Measurements from ENCODE around the gene PPP2R5A.

The PPP2R5A gene

DNA sequence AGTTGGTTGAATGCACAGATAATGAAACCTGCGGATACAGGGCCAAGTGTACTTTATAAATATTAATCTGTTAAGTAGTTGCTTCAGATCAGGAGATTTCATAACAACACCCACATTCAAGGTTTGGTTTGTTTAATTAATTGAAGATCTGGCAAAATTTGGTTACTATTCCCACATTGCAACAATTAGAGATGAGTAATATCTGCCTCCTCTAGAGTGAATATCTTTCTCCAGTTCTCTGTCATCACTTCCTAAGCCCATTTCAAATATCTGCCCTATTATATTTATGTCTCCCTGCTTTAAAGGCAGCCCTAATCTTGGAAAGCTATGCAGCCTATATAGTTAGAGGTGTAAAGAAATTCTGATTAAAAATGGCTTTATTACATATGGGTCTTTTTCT is 61.4 kb downstream of the PPP2R5A start:
- DNase-seq (ENCODE audit: insufficient read length) (no peak), FAIRE-seq (no peak)
- TF ChIP-seq POLR2A (IDR thresholded peaks at IDR 0.05; ENCODE audit: low read depth, low read length) = no peak
- TF ChIP-seq POLR2AphosphoS5 (IDR thresholded peaks at IDR 0.05; ENCODE audit: low read depth, low read length) = no peak
- no peak for TF ChIP-seq TAF1 (IDR thresholded peaks at IDR 0.05; ENCODE audit: borderline replicate concordance, low read depth, low read length)

DNA sequence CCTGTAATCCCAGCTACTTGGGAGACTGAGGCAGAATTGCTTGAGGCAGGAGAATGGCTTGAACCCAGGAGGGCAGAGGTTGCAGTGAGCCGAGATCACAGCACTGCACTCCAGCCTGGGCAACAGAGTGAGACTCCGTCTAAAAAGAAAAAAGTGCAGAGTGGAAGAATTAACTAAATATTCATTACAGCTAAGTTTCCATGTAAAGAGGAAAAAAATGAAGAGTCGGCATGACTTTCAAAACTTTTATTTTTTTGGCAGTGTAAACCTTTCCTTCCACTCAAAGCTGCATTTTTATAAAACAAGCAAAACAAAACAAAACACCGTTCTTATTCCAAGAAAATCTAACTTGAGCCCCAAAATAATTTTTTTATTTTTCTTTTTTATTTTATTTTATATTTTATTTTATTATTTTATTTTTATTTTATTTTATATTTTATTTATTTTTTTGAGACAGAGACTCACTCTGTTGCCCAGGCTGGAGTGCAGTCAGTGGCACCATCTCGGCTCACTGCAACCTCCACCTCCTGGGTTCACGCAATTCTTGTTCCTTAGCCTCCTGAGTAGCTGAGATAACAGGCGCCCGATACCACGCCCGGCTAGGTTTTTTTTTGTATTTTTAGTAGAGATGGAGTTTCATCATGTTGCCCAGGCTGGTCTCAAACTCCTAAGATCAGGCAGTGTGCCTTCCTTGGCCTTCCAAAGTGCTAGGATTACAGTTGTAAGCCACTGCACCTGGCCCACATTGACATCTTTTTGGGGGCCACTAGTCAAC is 66.6 kb downstream of the PPP2R5A start:
- FAIRE-seq (no peak), DNase-seq (ENCODE audit: insufficient read length) (no peak)
- TF ChIP-seq POLR2AphosphoS5 (IDR thresholded peaks at IDR 0.05; ENCODE audit: low read depth, low read length) (no peak), TAF1 (IDR thresholded peaks at IDR 0.05; ENCODE audit: borderline replicate concordance, low read depth, low read length) (no peak), POLR2A (IDR thresholded peaks at IDR 0.05; ENCODE audit: low read depth, low read length) (no peak)

DNA sequence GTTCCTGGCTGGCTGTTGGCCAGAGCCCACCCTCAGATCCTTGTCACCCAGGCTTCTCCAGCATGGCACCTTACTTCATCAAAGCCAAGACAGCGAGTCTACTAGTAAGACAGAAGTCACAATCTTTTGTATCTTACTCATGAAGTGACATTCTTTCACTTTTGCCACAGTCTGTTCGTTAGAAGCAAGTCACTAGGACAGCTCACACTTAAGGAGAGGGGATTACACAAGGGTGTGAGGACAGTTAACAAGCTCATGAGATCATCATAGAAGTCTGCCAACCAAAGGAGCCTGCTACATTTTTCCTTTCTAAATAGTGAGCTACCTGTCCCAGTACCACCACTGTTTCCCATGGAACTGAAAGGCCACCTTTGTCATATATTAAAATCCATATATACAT is 68.0 kb downstream of the PPP2R5A start:
- TF ChIP-seq POLR2AphosphoS5 (IDR thresholded peaks at IDR 0.05; ENCODE audit: low read depth, low read length) (no peak), POLR2A (IDR thresholded peaks at IDR 0.05; ENCODE audit: low read depth, low read length) (no peak), TAF1 (IDR thresholded peaks at IDR 0.05; ENCODE audit: borderline replicate concordance, low read depth, low read length) (no peak)
- FAIRE-seq = no peak
- DNase-seq (ENCODE audit: insufficient read length) = no peak

DNA sequence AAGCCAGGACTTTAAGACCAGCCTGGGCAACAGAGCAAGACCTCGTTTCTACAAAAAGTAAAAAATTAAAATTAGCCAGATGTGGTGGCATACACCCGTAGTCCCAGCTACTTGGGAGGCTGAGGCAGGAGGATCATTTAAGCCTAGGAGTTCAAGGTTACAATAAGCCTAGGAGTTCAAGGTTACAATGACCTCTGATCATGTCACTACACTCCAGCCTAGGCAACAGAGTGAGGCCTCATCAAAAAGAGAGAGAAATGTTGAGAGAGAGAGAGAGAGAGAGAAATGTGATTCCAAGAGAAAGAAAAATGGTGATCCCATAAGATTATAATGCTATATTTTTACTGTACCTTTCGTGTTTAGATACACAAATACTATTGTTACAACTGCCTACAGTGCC is 69.3 kb downstream of the PPP2R5A start:
- FAIRE-seq = no peak
- DNase-seq (ENCODE audit: insufficient read length) = no peak
- no peak for TF ChIP-seq TAF1 (IDR thresholded peaks at IDR 0.05; ENCODE audit: borderline replicate concordance, low read depth, low read length)
- TF ChIP-seq POLR2A (IDR thresholded peaks at IDR 0.05; ENCODE audit: low read depth, low read length) = no peak
- no peak for TF ChIP-seq POLR2AphosphoS5 (IDR thresholded peaks at IDR 0.05; ENCODE audit: low read depth, low read length)

DNA sequence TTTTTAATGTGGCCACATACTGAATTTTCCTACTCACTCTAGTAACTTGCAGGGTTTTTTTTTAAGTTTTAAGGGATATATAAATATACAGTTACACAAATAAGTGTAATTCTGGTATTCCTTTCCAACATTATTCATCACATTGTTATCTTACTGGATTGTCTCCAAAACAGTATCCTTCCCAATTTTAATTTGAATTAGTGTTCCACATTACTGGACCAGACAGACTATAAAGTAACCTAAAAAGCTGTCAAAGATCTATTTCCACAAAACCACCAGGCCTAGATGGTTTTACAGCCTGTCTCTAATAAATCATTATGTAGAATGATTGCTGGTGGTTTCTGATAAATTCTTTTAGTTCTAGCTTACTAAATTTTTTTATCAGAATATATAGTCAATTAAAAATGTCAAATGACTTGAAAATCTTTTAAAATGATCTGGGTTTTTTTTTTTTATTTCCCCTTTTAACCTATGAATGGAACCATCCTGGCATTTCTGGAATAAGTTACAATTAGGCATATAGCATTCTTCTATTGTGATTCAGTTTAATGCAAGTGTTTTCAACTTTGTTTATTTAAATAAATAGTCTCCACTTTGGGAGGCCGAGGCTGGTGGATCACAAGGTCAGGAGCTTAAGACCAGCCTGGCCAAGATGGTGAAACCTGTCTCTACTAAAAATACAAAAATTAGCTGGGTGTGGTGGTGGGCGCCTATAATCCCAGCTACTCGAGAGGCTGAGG is 70.2 kb downstream of the PPP2R5A start:
- no peak for FAIRE-seq
- no peak for TF ChIP-seq POLR2AphosphoS5 (IDR thresholded peaks at IDR 0.05; ENCODE audit: low read depth, low read length)
- no peak for TF ChIP-seq POLR2A (IDR thresholded peaks at IDR 0.05; ENCODE audit: low read depth, low read length)
- no peak for TF ChIP-seq TAF1 (IDR thresholded peaks at IDR 0.05; ENCODE audit: borderline replicate concordance, low read depth, low read length)
- DNase-seq (ENCODE audit: insufficient read length) = no peak

DNA sequence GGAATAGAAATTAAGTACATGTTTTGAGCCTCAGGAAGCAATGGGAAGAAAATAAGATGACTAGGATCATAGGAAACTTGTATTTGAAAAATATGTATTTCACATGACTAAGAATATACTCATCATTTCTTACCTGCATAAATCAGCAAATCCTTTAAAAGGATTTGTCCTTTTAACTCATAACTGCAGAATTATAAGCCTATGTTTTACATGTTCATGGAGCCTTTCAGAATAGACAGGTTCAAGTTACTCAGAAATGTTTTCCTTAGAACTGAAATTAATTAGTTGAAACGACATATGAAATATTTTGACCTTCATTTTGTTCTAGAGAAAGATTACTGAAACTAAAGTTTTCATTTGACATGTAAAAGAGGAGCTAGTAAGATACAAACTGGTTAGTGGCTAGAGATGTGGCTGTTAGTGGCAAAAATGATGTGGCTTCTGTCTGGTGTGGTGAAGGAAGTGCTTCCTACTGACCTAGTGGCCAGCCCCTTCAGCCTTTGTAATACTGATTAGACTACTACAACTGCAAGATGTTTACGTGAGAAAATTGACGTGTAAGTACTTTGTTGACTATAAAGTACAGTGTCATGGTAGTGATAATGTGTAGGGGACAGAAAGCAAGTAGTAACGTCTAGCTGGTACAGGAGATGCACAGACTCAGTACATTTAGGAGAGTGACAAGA is 74.7 kb downstream of the PPP2R5A start:
- FAIRE-seq (no peak), DNase-seq (ENCODE audit: insufficient read length) (no peak)
- no peak for TF ChIP-seq POLR2AphosphoS5 (IDR thresholded peaks at IDR 0.05; ENCODE audit: low read depth, low read length)
- TF ChIP-seq POLR2A (IDR thresholded peaks at IDR 0.05; ENCODE audit: low read depth, low read length) = no peak
- no peak for TF ChIP-seq TAF1 (IDR thresholded peaks at IDR 0.05; ENCODE audit: borderline replicate concordance, low read depth, low read length)

DNA sequence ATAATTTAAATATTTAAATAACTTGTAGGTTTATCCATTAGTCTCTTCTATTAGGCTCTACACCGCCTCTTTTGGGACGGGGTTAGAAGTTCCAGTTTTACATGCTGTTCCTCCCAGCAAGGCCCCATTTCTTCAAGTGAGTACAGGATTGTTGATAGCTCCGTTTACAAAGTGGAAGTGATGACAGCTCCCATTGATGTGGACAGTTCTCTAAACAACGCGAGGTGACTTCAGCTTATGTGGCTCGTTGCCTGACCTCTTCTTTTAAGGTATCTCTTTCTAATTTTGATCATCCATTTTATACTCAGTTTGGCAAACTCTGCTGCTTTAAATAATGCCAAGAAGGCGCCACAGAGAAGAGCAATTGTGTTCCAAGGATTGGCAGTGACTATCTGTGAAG is 79.8 kb downstream of the PPP2R5A start:
- TF ChIP-seq TAF1 (IDR thresholded peaks at IDR 0.05; ENCODE audit: borderline replicate concordance, low read depth, low read length) (no peak), POLR2A (IDR thresholded peaks at IDR 0.05; ENCODE audit: low read depth, low read length) (no peak)
- FAIRE-seq (no peak), DNase-seq (ENCODE audit: insufficient read length) (no peak)

DNA sequence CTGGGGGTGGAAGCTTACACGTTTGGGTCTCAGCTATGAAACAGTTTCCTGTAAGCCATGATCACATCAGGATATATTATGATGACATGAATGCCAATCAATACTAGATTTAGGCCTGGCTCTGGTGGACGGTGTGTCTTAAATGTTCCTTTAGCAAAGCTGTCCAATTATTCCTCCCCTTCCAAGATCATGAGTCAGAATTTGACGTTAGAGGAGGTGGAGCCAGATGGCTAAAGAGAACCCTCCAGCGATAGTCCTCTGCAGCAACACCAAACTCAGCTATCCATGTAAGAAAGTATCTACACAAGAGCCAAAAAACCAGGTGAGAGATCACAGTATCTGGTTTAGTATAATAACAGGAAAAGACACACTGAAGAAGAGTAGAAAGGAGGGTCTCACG is 81.7 kb downstream of the PPP2R5A start:
- FAIRE-seq (no peak), DNase-seq (ENCODE audit: insufficient read length) (no peak)
- TF ChIP-seq TAF1 (IDR thresholded peaks at IDR 0.05; ENCODE audit: borderline replicate concordance, low read depth, low read length) (no peak), POLR2AphosphoS5 (IDR thresholded peaks at IDR 0.05; ENCODE audit: low read depth, low read length) (no peak), POLR2A (IDR thresholded peaks at IDR 0.05; ENCODE audit: low read depth, low read length) (0 out of 2 replicates have a peak, but pooled peaks have one; percentile 26)

DNA sequence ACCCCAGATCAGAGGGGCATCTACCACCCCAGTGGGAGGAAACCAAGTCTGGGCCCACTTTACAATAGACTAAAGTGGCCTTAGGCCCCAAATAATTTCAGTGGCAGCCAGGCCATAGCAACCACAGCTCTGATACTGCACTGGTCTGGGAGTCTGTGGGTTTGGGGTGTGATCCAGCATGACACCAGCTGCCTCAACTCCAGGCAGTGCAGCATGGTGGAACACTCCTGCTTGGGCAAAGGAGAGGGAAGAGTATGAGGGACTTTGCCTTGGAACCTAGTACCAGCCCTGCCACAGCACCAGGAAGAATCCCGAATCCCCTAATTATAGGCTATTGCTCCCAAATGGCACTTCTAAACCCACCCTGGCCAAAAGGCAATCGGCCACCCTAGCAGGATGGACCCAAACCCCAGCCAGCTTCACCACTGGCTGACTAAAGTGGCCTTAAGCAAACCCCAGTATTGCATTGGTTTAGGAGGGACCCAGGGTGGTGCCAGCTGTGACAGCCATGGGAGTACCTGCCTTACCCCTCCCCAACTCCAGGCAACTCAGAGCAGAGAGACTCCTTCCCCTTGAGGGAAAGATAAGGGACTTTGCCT is 82.4 kb downstream of the PPP2R5A start:
- FAIRE-seq (no peak), DNase-seq (ENCODE audit: insufficient read length) (no peak)
- TF ChIP-seq POLR2AphosphoS5 (IDR thresholded peaks at IDR 0.05; ENCODE audit: low read depth, low read length) = no peak
- no peak for TF ChIP-seq TAF1 (IDR thresholded peaks at IDR 0.05; ENCODE audit: borderline replicate concordance, low read depth, low read length)
- TF ChIP-seq POLR2A (IDR thresholded peaks at IDR 0.05; ENCODE audit: low read depth, low read length) = no peak

DNA sequence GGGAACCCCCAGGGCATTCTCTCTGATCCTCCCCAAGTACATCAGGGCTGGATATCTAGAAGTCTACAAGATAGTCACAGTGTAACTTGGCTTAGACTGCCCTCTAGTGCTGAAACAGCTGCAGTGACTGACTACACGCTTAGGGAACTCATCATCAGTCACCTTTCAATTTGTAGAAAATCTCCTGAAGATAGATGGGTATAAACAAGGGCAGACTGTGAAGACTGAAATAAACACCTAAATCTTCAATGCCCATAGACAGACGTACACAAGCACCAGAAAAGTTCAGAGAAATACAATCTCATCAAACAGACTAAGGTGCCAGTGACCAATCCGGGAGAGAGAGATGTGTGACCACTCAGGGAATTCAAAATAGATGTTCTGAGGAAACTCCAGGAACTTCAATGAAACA is 82.9 kb downstream of the PPP2R5A start:
- TF ChIP-seq POLR2AphosphoS5 (IDR thresholded peaks at IDR 0.05; ENCODE audit: low read depth, low read length) (no peak), TAF1 (IDR thresholded peaks at IDR 0.05; ENCODE audit: borderline replicate concordance, low read depth, low read length) (no peak), POLR2A (IDR thresholded peaks at IDR 0.05; ENCODE audit: low read depth, low read length) (no peak)
- DNase-seq (ENCODE audit: insufficient read length) (peak; percentile 25), FAIRE-seq (peak; percentile 94)

DNA sequence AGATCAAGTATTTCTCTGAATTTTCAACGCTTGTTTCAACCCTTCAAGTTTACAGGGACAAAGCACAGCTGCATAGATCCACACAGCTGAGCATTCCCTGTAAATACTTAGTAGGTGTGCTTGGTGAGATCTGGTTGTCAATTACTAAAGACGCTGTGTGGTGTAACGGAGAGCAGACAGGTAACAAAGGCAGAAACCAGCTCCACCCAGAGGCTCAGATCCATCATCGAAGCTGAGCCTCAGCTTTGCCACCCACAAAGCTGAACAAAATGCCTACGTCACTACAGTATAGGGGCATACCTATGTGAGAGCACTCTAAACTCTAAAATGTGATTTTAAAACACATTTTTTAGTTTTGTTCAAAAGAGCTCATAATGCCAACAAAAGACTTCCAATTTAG is 90.8 kb downstream of the PPP2R5A start:
- DNase-seq (ENCODE audit: insufficient read length) (no peak), FAIRE-seq (no peak)
- no peak for TF ChIP-seq TAF1 (IDR thresholded peaks at IDR 0.05; ENCODE audit: borderline replicate concordance, low read depth, low read length)
- no peak for TF ChIP-seq POLR2A (IDR thresholded peaks at IDR 0.05; ENCODE audit: low read depth, low read length)
- no peak for TF ChIP-seq POLR2AphosphoS5 (IDR thresholded peaks at IDR 0.05; ENCODE audit: low read depth, low read length)

All from GM12892 (cell line).